CD4-positive, alpha-beta T cell treated with Interleukin-1 beta for 1 hour (primary cell): ENCODE results near the gene TENT4B.

Experiments used
- DNase-seq, 2 donors: peaks; one replicate each; pipeline ENCODE4 v3.0.0-alpha.2; 2020 to 2022

Gene TENT4B

GRCh38 chr16:50273382-50273690, 120.2 kb downstream of the TENT4B start:
- no peak for DNase-seq

GRCh38 chr16:50273888-50274325, 120.8 kb downstream of the TENT4B start:
- DNase-seq, result peak; percentile 34 to 70

- peak; percentile 59 to 63 for DNase-seq
Observed at GRCh38 chr16:50274326-50275097, 121.4 kb downstream of the TENT4B start.

GRCh38 chr16:50275098-50275415, 122.0 kb downstream of the TENT4B start:
- no peak for DNase-seq

GRCh38 chr16:50275428-50276325, 122.6 kb downstream of the TENT4B start:
- no peak for DNase-seq

GRCh38 chr16:50276326-50276640, 123.2 kb downstream of the TENT4B start:
- DNase-seq, result no peak

- DNase-seq, result no peak
Observed at GRCh38 chr16:50276801-50277555, 123.9 kb downstream of the TENT4B start.

- no peak for DNase-seq
Observed at GRCh38 chr16:50278251-50278650, 125.1 kb downstream of the TENT4B start.

GRCh38 chr16:50279504-50279865, 126.4 kb downstream of the TENT4B start:
- DNase-seq, result no peak

- no peak for DNase-seq
Observed at GRCh38 chr16:50280932-50281331, 127.8 kb downstream of the TENT4B start.
